ENCODE data around the gene EXOSC3.
A peak's percentile ranks its signal among the peaks of the same experiment; 100 is the strongest.

EXOSC3 gene

GRCh38 chr9:37753489-37754190 is 31.2 kb downstream of the EXOSC3 start, which contains the start of gene TRMT10B (continued):
- TF ChIP-seq ZBTB20 (tag by site-specific recombination; IDR thresholded peaks at IDR 0.05) (peak; percentile 42; the same call in 1 of the 2 replicates), ZXDB (tag by site-specific recombination; IDR thresholded peaks at IDR 0.05) (no peak), ZNF394 (tag by site-specific recombination; IDR thresholded peaks at IDR 0.05; ENCODE audit: borderline replicate concordance) (peak; percentile 74; the same call in 1 of the 2 replicates)
- TF ChIP-seq, protein P1, sequence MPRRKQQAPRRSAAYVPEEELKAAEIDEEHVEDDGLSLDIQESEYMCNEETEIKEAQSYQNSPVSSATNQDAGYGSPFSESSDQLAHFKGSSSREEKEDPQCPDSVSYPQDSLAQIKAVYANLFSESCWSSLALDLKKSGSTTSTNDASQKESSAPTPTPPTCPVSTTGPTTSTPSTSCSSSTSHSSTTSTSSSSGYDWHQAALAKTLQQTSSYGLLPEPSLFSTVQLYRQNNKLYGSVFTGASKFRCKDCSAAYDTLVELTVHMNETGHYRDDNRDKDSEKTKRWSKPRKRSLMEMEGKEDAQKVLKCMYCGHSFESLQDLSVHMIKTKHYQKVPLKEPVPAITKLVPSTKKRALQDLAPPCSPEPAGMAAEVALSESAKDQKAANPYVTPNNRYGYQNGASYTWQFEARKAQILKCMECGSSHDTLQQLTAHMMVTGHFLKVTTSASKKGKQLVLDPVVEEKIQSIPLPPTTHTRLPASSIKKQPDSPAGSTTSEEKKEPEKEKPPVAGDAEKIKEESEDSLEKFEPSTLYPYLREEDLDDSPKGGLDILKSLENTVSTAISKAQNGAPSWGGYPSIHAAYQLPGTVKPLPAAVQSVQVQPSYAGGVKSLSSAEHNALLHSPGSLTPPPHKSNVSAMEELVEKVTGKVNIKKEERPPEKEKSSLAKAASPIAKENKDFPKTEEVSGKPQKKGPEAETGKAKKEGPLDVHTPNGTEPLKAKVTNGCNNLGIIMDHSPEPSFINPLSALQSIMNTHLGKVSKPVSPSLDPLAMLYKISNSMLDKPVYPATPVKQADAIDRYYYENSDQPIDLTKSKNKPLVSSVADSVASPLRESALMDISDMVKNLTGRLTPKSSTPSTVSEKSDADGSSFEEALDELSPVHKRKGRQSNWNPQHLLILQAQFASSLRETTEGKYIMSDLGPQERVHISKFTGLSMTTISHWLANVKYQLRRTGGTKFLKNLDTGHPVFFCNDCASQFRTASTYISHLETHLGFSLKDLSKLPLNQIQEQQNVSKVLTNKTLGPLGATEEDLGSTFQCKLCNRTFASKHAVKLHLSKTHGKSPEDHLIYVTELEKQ (tag by site-specific recombination; IDR thresholded peaks at IDR 0.05; ENCODE audit: borderline replicate concordance), result no peak

GRCh38 chr9:37752642-37753488 is 32.0 kb downstream of the EXOSC3 start:
- Histone ChIP-seq H3K27ac (ENCODE audit: extremely low read depth, low read depth, low read length) (no peak overlapping the region), H3K4me3 (ENCODE audit: low read depth, low read length) (peak overlapping the region; percentile 79), H3K36me3 (ENCODE audit: control insufficient read depth in 2 of 2, insufficient read depth in 1 of 2, low read length in 2 of 2) (peaks cover 0 to 3% of the 10 kb centered on the region in 2 experiments; a peak in 1 of 3 replicates), H3K4me1 (ENCODE audit: control insufficient read depth, insufficient read depth, low read length) (no peaks in the 10 kb centered on the region), H3K9me3 (ENCODE audit: control insufficient read depth, insufficient read depth, low read depth, low read length) (no peaks in the 10 kb centered on the region)
- POLR2A ChIA-PET, result interaction anchor here (0.6 to 1.1 kb wide), 5 partner anchors 10 to 254 kb away, joined by 3 to 5 read pairs (median 3); partner anchors contain the start of gene EXOSC3
- CTCF ChIA-PET, result interaction anchor here (0.6 to 0.7 kb wide), 3 partner anchors 14 to 412 kb away, joined by 3 read pairs; no protein-coding TSS in a partner anchor
- TF ChIP-seq ZNF416 (tag by site-specific recombination; IDR thresholded peaks at IDR 0.05) (no peak), ZNF585B (tag by site-specific recombination; IDR thresholded peaks at IDR 0.05) (no peak), YY1 (tag by site-specific recombination; IDR thresholded peaks at IDR 0.05) (no peak), GLIS1 (tag by site-specific recombination; IDR thresholded peaks at IDR 0.05) (no peak), ZNF777 (tag by site-specific recombination; IDR thresholded peaks at IDR 0.05; ENCODE audit: borderline replicate concordance) (no peak), ZNF157 (tag by site-specific recombination; IDR thresholded peaks at IDR 0.05) (no peak), ZNF621 (tag by site-specific recombination; IDR thresholded peaks at IDR 0.05) (no peak), ZNF214 (tag by site-specific recombination; IDR thresholded peaks at IDR 0.05; ENCODE audit: borderline replicate concordance) (no peak), OVOL3 (tag by site-specific recombination; IDR thresholded peaks at IDR 0.05) (no peak), KLF1 (tag by site-specific recombination; IDR thresholded peaks at IDR 0.05) (no peak), ZNF76 (tag by site-specific recombination; IDR thresholded peaks at IDR 0.05; ENCODE audit: borderline replicate concordance, low read depth) (no peak)
- TF ChIP-seq, protein P2, sequence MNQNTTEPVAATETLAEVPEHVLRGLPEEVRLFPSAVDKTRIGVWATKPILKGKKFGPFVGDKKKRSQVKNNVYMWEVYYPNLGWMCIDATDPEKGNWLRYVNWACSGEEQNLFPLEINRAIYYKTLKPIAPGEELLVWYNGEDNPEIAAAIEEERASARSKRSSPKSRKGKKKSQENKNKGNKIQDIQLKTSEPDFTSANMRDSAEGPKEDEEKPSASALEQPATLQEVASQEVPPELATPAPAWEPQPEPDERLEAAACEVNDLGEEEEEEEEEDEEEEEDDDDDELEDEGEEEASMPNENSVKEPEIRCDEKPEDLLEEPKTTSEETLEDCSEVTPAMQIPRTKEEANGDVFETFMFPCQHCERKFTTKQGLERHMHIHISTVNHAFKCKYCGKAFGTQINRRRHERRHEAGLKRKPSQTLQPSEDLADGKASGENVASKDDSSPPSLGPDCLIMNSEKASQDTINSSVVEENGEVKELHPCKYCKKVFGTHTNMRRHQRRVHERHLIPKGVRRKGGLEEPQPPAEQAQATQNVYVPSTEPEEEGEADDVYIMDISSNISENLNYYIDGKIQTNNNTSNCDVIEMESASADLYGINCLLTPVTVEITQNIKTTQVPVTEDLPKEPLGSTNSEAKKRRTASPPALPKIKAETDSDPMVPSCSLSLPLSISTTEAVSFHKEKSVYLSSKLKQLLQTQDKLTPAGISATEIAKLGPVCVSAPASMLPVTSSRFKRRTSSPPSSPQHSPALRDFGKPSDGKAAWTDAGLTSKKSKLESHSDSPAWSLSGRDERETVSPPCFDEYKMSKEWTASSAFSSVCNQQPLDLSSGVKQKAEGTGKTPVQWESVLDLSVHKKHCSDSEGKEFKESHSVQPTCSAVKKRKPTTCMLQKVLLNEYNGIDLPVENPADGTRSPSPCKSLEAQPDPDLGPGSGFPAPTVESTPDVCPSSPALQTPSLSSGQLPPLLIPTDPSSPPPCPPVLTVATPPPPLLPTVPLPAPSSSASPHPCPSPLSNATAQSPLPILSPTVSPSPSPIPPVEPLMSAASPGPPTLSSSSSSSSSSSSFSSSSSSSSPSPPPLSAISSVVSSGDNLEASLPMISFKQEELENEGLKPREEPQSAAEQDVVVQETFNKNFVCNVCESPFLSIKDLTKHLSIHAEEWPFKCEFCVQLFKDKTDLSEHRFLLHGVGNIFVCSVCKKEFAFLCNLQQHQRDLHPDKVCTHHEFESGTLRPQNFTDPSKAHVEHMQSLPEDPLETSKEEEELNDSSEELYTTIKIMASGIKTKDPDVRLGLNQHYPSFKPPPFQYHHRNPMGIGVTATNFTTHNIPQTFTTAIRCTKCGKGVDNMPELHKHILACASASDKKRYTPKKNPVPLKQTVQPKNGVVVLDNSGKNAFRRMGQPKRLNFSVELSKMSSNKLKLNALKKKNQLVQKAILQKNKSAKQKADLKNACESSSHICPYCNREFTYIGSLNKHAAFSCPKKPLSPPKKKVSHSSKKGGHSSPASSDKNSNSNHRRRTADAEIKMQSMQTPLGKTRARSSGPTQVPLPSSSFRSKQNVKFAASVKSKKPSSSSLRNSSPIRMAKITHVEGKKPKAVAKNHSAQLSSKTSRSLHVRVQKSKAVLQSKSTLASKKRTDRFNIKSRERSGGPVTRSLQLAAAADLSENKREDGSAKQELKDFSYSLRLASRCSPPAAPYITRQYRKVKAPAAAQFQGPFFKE (tag by site-specific recombination; IDR thresholded peaks at IDR 0.05; ENCODE audit: borderline replicate concordance), result no peak
- TF ChIP-seq, protein P3, sequence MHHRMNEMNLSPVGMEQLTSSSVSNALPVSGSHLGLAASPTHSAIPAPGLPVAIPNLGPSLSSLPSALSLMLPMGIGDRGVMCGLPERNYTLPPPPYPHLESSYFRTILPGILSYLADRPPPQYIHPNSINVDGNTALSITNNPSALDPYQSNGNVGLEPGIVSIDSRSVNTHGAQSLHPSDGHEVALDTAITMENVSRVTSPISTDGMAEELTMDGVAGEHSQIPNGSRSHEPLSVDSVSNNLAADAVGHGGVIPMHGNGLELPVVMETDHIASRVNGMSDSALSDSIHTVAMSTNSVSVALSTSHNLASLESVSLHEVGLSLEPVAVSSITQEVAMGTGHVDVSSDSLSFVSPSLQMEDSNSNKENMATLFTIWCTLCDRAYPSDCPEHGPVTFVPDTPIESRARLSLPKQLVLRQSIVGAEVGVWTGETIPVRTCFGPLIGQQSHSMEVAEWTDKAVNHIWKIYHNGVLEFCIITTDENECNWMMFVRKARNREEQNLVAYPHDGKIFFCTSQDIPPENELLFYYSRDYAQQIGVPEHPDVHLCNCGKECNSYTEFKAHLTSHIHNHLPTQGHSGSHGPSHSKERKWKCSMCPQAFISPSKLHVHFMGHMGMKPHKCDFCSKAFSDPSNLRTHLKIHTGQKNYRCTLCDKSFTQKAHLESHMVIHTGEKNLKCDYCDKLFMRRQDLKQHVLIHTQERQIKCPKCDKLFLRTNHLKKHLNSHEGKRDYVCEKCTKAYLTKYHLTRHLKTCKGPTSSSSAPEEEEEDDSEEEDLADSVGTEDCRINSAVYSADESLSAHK (tag by site-specific recombination; IDR thresholded peaks at IDR 0.05), result no peak
- TF ChIP-seq, protein P4, sequence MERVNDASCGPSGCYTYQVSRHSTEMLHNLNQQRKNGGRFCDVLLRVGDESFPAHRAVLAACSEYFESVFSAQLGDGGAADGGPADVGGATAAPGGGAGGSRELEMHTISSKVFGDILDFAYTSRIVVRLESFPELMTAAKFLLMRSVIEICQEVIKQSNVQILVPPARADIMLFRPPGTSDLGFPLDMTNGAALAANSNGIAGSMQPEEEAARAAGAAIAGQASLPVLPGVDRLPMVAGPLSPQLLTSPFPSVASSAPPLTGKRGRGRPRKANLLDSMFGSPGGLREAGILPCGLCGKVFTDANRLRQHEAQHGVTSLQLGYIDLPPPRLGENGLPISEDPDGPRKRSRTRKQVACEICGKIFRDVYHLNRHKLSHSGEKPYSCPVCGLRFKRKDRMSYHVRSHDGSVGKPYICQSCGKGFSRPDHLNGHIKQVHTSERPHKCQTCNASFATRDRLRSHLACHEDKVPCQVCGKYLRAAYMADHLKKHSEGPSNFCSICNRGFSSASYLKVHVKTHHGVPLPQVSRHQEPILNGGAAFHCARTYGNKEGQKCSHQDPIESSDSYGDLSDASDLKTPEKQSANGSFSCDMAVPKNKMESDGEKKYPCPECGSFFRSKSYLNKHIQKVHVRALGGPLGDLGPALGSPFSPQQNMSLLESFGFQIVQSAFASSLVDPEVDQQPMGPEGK (tag by site-specific recombination; IDR thresholded peaks at IDR 0.05), result no peak

All from HEK293 (cell line).